DOHH2 (cell line): ENCODE measurements around the gene AQP6.

Source experiments
- H3F3A ChIP-seq: fragments of 200-600 bp; sonication (generic), shearing (Covaris generic); 2 replicates; pipeline ENCODE4 v1.6.0; 2016; ENCODE audit warnings: antibody characterized with exemption, mild to moderate bottlenecking; ENCODE audit not compliant: control insufficient read depth, insufficient read depth
- H3K27ac ChIP-seq: fragments of 200-600 bp; sonication (generic); 2 replicates; pipeline ENCODE4 v1.5.1; 2014; ENCODE audit warnings: low read depth, mild to moderate bottlenecking, low read length, moderate library complexity
- H3K27me3 ChIP-seq: fragments of 200-600 bp; sonication (generic); 2 replicates; pipeline ENCODE4 v1.6.1; 2014; ENCODE audit warnings: mild to moderate bottlenecking, low read length, mixed read lengths; ENCODE audit not compliant: control insufficient read depth
- H3K36me3 ChIP-seq: fragments of 200-600 bp; sonication (generic); 2 replicates; pipeline ENCODE4 v1.6.1; 2014; ENCODE audit warnings: mild to moderate bottlenecking, low read length, moderate library complexity, mixed read lengths; ENCODE audit not compliant: control insufficient read depth
- H3K4me1 ChIP-seq: fragments of 200-600 bp; sonication (generic); 2 replicates; pipeline ENCODE4 v1.6.1; 2014; ENCODE audit warnings: mild to moderate bottlenecking, low read length, mixed read lengths; ENCODE audit not compliant: control insufficient read depth
- H3K4me2 ChIP-seq: fragments of 200-600 bp; sonication (generic); 2 replicates; pipeline ENCODE4 v1.6.0; 2014; ENCODE audit warnings: mild to moderate bottlenecking, low read length, moderate library complexity
- H3K4me3 ChIP-seq: fragments of 200-600 bp; sonication (generic); 2 replicates; pipeline ENCODE4 v1.5.1; 2014; ENCODE audit warnings: mild to moderate bottlenecking, low read length, mixed read lengths
- H3K79me2 ChIP-seq: fragments of 200-600 bp; sonication (generic); 2 replicates; pipeline ENCODE4 v1.6.1; 2014; ENCODE audit warnings: mild to moderate bottlenecking, low read length, mixed read lengths; ENCODE audit not compliant: control insufficient read depth
- H3K9me2 ChIP-seq: fragments of 200-600 bp; sonication (generic); replicated peaks from 2 replicates; pipeline ENCODE4 v1.6.1; 2014; ENCODE audit warnings: mild to moderate bottlenecking, low read length, mixed read lengths; ENCODE audit not compliant: control insufficient read depth
- H3K9me3 ChIP-seq: fragments of 200-600 bp; sonication (generic); 2 replicates; pipeline ENCODE4 v1.6.1; 2014; ENCODE audit warnings: antibody characterized with exemption, low read length, mixed read lengths; ENCODE audit not compliant: control insufficient read depth, insufficient read depth
- H4K20me1 ChIP-seq: fragments of 200-600 bp; sonication (generic); 2 replicates; pipeline ENCODE4 v1.6.0; 2014; ENCODE audit warnings: low read depth, mild to moderate bottlenecking, antibody characterized with exemption, low read length, moderate library complexity; ENCODE audit not compliant: control insufficient read depth, insufficient read depth
- EZH2phosphoT487 ChIP-seq: fragments of 200-600 bp; sonication (generic); IDR thresholded peaks from 2 replicates; pipeline ENCODE4 v1.6.1; 2017; ENCODE audit warnings: borderline replicate concordance, mild to moderate bottlenecking, antibody characterized with exemption, low read length, moderate library complexity, mixed read lengths
- TF ChIP-seq, protein P1 (sequence below): fragments of 200-600 bp; sonication (generic); IDR thresholded peaks from one replicate; pipeline ENCODE4 v1.5.1; 2014; ENCODE audit warnings: antibody characterized with exemption, mild to moderate bottlenecking, low read depth, low read length; ENCODE audit not compliant: poor library complexity, severe bottlenecking

The AQP6 gene

DNA sequence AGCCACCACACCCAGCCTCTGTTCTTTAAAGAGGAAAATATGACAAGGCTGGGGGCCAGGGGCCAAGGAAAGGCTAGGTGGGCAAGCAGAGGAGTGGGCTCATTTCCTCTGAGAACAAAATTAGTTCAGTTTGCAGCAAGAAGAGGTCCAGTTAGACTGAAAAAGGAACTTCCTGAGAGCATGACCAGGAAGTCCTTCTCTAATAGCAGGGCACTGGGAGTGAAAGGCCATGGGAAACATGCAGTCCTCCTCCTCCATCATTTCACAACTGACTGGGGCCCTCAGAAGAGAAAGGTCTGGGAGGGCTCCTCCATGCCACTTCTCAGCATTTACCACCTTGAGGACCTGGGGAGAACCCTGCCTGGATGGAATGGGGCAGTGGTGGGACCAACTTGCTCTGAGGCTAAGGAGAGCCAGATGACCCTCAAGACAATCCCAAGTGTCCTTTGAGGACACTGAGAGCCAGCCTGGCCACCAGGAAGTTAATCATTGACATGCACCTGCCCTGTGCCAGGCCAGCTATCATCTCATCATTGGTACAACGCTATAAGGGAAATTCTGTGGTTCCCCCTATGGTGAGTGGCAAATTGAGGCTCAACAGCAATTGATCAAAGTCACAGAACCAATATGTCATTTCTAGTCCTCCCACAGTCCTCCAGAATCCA, 20.2 kb upstream of the AQP6 start:
- H3K27ac ChIP-seq = no peak overlapping the region
- no peaks in the 10 kb centered on the region for H3K4me1 ChIP-seq
- no peak for TF ChIP-seq EZH2phosphoT487
- TF ChIP-seq, protein P1, sequence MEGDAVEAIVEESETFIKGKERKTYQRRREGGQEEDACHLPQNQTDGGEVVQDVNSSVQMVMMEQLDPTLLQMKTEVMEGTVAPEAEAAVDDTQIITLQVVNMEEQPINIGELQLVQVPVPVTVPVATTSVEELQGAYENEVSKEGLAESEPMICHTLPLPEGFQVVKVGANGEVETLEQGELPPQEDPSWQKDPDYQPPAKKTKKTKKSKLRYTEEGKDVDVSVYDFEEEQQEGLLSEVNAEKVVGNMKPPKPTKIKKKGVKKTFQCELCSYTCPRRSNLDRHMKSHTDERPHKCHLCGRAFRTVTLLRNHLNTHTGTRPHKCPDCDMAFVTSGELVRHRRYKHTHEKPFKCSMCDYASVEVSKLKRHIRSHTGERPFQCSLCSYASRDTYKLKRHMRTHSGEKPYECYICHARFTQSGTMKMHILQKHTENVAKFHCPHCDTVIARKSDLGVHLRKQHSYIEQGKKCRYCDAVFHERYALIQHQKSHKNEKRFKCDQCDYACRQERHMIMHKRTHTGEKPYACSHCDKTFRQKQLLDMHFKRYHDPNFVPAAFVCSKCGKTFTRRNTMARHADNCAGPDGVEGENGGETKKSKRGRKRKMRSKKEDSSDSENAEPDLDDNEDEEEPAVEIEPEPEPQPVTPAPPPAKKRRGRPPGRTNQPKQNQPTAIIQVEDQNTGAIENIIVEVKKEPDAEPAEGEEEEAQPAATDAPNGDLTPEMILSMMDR = no peak
- no peaks in the 10 kb centered on the region for H3K9me3 ChIP-seq
- no peaks in the 10 kb centered on the region for H3F3A ChIP-seq
- H3K4me3 ChIP-seq = no peak overlapping the region
- H3K4me2 ChIP-seq = no peak overlapping the region
- no peaks in the 10 kb centered on the region for H4K20me1 ChIP-seq
- H3K27me3 ChIP-seq = peaks cover 10% of the 10 kb centered on the region
- H3K9me2 ChIP-seq = no peaks in the 10 kb centered on the region
- H3K79me2 ChIP-seq = no peaks in the 10 kb centered on the region
- H3K36me3 ChIP-seq = no peaks in the 10 kb centered on the region

GRCh38 chr12:49953151-49953550, 19.6 kb upstream of the AQP6 start:
- TF ChIP-seq, protein P1 = no peak
- Histone ChIP-seq H3K4me1 (no peaks in the 10 kb centered on the region), H3K27ac (no peak overlapping the region)

DNA sequence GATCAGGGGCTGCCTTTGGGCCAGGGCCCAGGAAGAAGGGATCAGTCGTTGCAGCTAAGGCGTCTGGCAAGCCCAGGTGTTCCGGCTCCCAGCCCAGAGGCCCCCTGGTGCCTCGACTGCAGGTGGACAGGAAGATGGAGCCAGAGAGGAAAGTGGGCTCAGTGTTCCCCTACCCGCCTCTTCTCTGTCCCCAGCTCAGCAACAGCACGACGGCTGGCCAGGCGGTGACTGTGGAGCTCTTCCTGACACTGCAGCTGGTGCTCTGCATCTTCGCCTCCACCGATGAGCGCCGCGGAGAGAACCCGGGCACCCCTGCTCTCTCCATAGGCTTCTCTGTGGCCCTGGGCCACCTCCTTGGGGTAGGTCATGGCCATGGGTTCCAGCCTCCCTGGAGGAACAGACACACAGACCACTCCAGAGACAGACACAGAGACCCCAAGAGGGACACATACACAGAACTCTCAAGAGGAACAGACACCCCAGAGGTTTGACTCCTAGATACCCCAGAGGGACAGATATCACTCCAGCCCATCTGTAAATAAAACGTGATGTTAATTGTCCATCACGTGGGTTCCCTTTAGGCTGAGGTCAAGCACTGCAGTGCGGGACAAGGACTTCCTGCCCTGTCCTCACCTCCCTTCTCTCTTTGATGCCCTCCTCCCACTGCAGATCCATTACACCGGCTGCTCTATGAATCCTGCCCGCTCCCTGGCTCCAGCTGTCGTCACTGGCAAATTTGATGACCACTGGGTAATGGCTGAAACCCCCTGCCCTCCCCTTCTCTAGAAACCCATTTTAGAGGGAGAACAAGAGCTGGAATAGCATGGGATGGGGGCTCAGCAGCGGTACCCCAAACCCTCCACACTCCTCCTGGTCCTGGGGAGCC, 18.5 kb upstream of the AQP6 start:
- TF ChIP-seq, protein P1 = no peak
- TF ChIP-seq EZH2phosphoT487 = no peak
- Histone ChIP-seq H3K27ac (no peak overlapping the region), H3K9me2 (no peaks in the 10 kb centered on the region), H3F3A (no peaks in the 10 kb centered on the region), H3K27me3 (peaks cover 13% of the 10 kb centered on the region), H3K4me1 (no peaks in the 10 kb centered on the region), H3K79me2 (no peaks in the 10 kb centered on the region), H3K4me2 (no peak overlapping the region), H3K36me3 (no peaks in the 10 kb centered on the region), H4K20me1 (no peaks in the 10 kb centered on the region), H3K4me3 (no peak overlapping the region), H3K9me3 (no peaks in the 10 kb centered on the region)

More at GRCh38 chr12:49953151-49953550, 19.6 kb upstream of the AQP6 start:
- Histone ChIP-seq H3K4me3 (no peak overlapping the region), H3K9me2 (no peaks in the 10 kb centered on the region), H3K4me2 (no peak overlapping the region), H3K79me2 (no peaks in the 10 kb centered on the region), H3K27me3 (peaks cover 13% of the 10 kb centered on the region), H3F3A (no peaks in the 10 kb centered on the region), H3K9me3 (no peaks in the 10 kb centered on the region), H4K20me1 (no peaks in the 10 kb centered on the region), H3K36me3 (no peaks in the 10 kb centered on the region)
